Glutamatergic neuron (in vitro differentiated cells): Measurements from ENCODE around the gene LILRA1. TPM values are rescaled to one million over a fixed set of nuclear protein-coding genes. Genes with fewer than 3 reads are reported as not detected.
"Not testable (repeated sequence)": the region's sequence is repeated elsewhere in the genome, so short reads cannot be mapped to it uniquely, and the experiment has no call there.

Source experiments
- DNase-seq: peaks from one replicate; pipeline ENCODE4 v3.0.0; 2022
- H3K27ac Mint-ChIP-seq: one replicate; pipeline ENCODE4 v1.8.0; 2020; ENCODE audit warnings: mild to moderate bottlenecking, mixed read lengths, inconsistent platforms; ENCODE audit not compliant: unreplicated experiment
- H3K27me3 Mint-ChIP-seq: one replicate; pipeline ENCODE4 v1.8.0; 2020; ENCODE audit warnings: mild to moderate bottlenecking, moderate library complexity, mixed read lengths, inconsistent platforms; ENCODE audit not compliant: unreplicated experiment
- H3K36me3 Mint-ChIP-seq: one replicate; pipeline ENCODE4 v1.8.0; 2020; ENCODE audit warnings: mild to moderate bottlenecking, mixed read lengths, inconsistent platforms; ENCODE audit not compliant: unreplicated experiment
- H3K4me1 Mint-ChIP-seq: one replicate; pipeline ENCODE4 v1.8.0; 2020; ENCODE audit warnings: mild to moderate bottlenecking, low read depth, mixed read lengths, inconsistent platforms; ENCODE audit not compliant: unreplicated experiment
- H3K4me3 Mint-ChIP-seq: one replicate; pipeline ENCODE4 v1.8.0; 2020; ENCODE audit warnings: mild to moderate bottlenecking, mixed read lengths, inconsistent platforms; ENCODE audit not compliant: unreplicated experiment
- H3K9me3 Mint-ChIP-seq: one replicate; pipeline ENCODE4 v1.8.0; 2020; ENCODE audit warnings: mild to moderate bottlenecking, moderate library complexity, mixed read lengths, inconsistent platforms; ENCODE audit not compliant: unreplicated experiment
- CTCF ChIP-seq: fragments of 200-600 bp; sonication (generic); IDR thresholded peaks from one replicate; pipeline ENCODE4 v1.5.0; 2021; ENCODE audit not compliant: partially characterized antibody, unreplicated experiment
- total RNA-seq: library from RNA; stranded (reverse); fragmentation: NEBNext Ultra II Directional; extraction: Animal tissue kit (Norgen Biotek cat#: 25700); gene quantifications from one replicate; pipeline ENCODE4 v1.2.1, GENCODE V29; 2021; ENCODE audit not compliant: unreplicated experiment

The LILRA1 gene
- total RNA-seq, 1 donor from 2014 or later = not detected

DNA sequence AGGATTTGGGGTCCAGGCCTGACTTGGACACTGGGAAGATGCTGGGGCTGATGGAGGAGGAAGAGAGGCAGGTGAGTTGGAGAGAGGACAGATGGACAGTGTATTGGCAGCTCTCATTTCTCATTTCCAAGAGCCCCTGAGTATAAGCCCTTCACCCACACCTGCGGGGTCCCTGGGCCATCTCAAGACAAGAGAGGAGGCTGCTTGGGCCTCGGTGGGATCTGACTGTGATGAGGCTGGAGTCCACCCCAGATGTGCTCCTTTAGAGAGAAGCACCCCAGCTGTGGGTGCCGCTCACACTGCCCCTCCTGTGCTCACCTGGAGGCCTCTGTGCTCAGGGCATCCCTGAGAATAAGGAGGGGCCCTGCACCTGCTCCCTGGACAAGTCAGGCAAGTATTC lies 16.1 kb upstream of the LILRA1 start:
- no peak for DNase-seq
- Mint-ChIP-seq H3K36me3 (peaks cover under 1% of the 10 kb centered on the region), H3K27ac (no peak overlapping the region), H3K4me3 (no peak overlapping the region), H3K27me3 (peaks cover 2% of the 10 kb centered on the region), H3K9me3 (peaks cover 3% of the 10 kb centered on the region), H3K4me1 (no peaks in the 10 kb centered on the region)
- no peak for TF ChIP-seq CTCF

DNA sequence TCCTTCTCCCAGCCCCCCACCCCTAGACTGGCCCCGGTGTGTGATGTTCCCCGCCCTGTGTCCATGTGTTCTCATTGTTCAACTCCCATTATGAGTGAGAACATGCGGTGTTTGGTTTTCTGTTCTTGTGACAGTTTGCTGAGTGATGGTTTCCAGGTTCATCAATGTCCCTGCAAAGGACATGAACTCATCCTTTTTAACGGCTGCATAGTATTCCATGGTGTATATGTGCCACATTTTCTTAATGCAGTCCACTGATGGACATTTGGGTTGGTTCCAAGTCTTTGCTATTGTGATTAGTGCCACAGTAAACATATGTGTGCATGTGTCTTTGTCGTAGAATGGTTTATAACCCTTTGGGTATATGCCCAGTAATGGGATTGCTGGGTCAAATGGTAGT lies 15.2 kb upstream of the LILRA1 start:
- not testable (repeated sequence) for H3K4me3 Mint-ChIP-seq, H3K27ac Mint-ChIP-seq, DNase-seq, H3K9me3 Mint-ChIP-seq, H3K36me3 Mint-ChIP-seq, H3K4me1 Mint-ChIP-seq, H3K27me3 Mint-ChIP-seq

GRCh38 chr19:54586397-54586796 lies 7.0 kb upstream of the LILRA1 start:
- peaks cover 9% of the 10 kb centered on the region for H3K27me3 Mint-ChIP-seq
- H3K4me1 Mint-ChIP-seq = no peaks in the 10 kb centered on the region
- no peak for DNase-seq
- no peak for TF ChIP-seq CTCF
- H3K4me3 Mint-ChIP-seq = no peak overlapping the region
- peaks cover 12% of the 10 kb centered on the region for H3K9me3 Mint-ChIP-seq
- no peak overlapping the region for H3K27ac Mint-ChIP-seq
- H3K36me3 Mint-ChIP-seq = peaks cover 10% of the 10 kb centered on the region

GRCh38 chr19:54587026-54587425 lies 6.4 kb upstream of the LILRA1 start:
- peaks cover 10% of the 10 kb centered on the region for H3K36me3 Mint-ChIP-seq

GRCh38 chr19:54593931-54594626 lies 647 bp downstream of the LILRA1 start:
- not testable (repeated sequence) for H3K9me3 Mint-ChIP-seq, H3K4me1 Mint-ChIP-seq, H3K4me3 Mint-ChIP-seq, H3K36me3 Mint-ChIP-seq, DNase-seq, H3K27ac Mint-ChIP-seq, H3K27me3 Mint-ChIP-seq

More at GRCh38 chr19:54587026-54587425, 6.4 kb upstream of the LILRA1 start:
- TF ChIP-seq CTCF = no peak
- no peak for DNase-seq
- Mint-ChIP-seq H3K9me3 (peaks cover 12% of the 10 kb centered on the region), H3K4me3 (no peak overlapping the region), H3K27ac (no peak overlapping the region), H3K4me1 (no peaks in the 10 kb centered on the region), H3K27me3 (peaks cover 9% of the 10 kb centered on the region)

DNA sequence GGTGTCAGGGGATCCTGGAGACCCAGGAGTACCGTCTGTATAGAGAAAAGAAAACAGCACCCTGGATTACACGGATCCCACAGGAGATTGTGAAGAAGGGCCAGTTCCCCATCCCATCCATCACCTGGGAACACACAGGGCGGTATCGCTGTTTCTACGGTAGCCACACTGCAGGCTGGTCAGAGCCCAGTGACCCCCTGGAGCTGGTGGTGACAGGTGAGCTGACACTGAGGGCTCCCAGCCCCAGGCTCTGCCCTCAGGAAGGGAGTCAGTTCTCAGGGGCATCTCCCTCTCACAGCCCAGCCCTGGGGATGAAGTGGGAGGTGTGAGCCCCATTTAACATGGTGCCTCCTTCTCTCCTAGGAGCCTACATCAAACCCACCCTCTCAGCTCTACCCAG lies 1.3 kb downstream of the LILRA1 start:
- DNase-seq = no peak
- Mint-ChIP-seq H3K27ac (no peak overlapping the region), H3K4me3 (no peak overlapping the region), H3K9me3 (peaks cover 3% of the 10 kb centered on the region), H3K36me3 (no peaks in the 10 kb centered on the region), H3K27me3 (no peaks in the 10 kb centered on the region), H3K4me1 (no peaks in the 10 kb centered on the region)
- no peak for TF ChIP-seq CTCF

DNA sequence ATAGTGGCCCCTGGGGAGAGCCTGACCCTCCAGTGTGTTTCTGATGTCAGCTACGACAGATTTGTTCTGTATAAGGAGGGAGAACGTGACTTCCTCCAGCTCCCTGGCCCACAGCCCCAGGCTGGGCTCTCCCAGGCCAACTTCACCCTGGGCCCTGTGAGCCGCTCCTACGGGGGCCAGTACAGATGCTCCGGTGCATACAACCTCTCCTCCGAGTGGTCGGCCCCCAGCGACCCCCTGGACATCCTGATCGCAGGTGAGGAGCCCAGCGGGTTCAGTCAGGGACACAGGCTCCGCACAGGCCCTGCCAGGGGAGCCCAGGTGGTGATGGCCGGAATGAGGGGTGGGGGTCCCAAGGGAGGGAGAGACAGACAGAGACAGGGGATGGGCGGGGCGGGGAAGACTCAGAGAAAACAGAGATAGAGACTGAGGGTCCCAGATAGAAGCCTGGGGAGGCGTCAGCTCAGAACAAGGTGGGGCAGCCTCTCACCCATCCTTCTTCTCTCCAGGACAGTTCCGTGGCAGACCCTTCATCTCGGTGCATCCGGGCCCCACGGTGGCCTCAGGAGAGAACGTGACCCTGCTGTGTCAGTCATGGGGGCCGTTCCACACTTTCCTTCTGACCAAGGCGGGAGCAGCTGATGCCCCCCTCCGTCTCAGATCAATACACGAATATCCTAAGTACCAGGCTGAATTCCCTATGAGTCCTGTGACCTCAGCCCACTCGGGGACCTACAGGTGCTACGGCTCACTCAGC lies 2.4 kb downstream of the LILRA1 start:
- not testable (repeated sequence) for H3K27ac Mint-ChIP-seq, H3K4me3 Mint-ChIP-seq, H3K9me3 Mint-ChIP-seq, H3K36me3 Mint-ChIP-seq, H3K4me1 Mint-ChIP-seq, H3K27me3 Mint-ChIP-seq, DNase-seq
